HepG2 (cell line): Measurements from ENCODE around the gene PIM1. TPM values are rescaled to one million over a fixed set of nuclear protein-coding genes. Genes with fewer than 3 reads are reported as not detected.
A peak's percentile ranks its signal among the peaks of the same experiment; 100 is the strongest.

Experiments used
- AFF4 ChIP-seq: sonication (generic); formaldehyde crosslinking; IDR thresholded peaks from 2 replicates; pipeline ENCODE4 v1.4.0; 2020; ENCODE audit warnings: missing genetic modification reagents
- AGO2 ChIP-seq: fragments of 200-400 bp; formaldehyde crosslinking; optimal IDR thresholded peaks from 2 replicates; pipeline ENCODE3; 2017; ENCODE audit warnings: mild to moderate bottlenecking, low read depth, low read length, moderate library complexity
- AKAP8 ChIP-seq: sonication (generic); formaldehyde crosslinking; IDR thresholded peaks from 2 replicates; pipeline ENCODE4 v1.5.1; 2020; ENCODE audit warnings: mild to moderate bottlenecking, missing genetic modification reagents
- BORCS8-MEF2B ChIP-seq: sonication (generic); formaldehyde crosslinking; IDR thresholded peaks from 2 replicates; pipeline ENCODE4 v1.8.0; 2022; ENCODE audit warnings: mild to moderate bottlenecking, missing genetic modification reagents
- JARID2 ChIP-seq: sonication (generic); formaldehyde crosslinking; IDR thresholded peaks from 2 replicates; pipeline ENCODE4 v1.8.1; 2023; ENCODE audit warnings: missing genetic modification reagents, inconsistent platforms; ENCODE audit not compliant: insufficient replicate concordance
- KAT8 ChIP-seq: IDR thresholded peaks from 2 replicates; pipeline ENCODE4 v1.6.1; 2016; ENCODE audit warnings: missing genetic modification reagents, missing compliant biosample characterization
- NCOA2 ChIP-seq: sonication (generic); formaldehyde crosslinking; IDR thresholded peaks from 2 replicates; pipeline ENCODE4 v1.8.0; 2022; ENCODE audit warnings: inconsistent platforms
- SMYD3 ChIP-seq: sonication (generic); formaldehyde crosslinking; IDR thresholded peaks from 2 replicates; pipeline ENCODE4 v1.8.1; 2023; ENCODE audit warnings: mild to moderate bottlenecking, missing genetic modification reagents
- TBX3 ChIP-seq: fragments of 450-650 bp; IDR thresholded peaks from 2 replicates; pipeline ENCODE4 v1.6.1; 2017; ENCODE audit warnings: antibody characterized with exemption, mild to moderate bottlenecking, inconsistent platforms, borderline replicate concordance
- ZBTB25 ChIP-seq: IDR thresholded peaks from 2 replicates; pipeline ENCODE4 v1.6.1; 2018; ENCODE audit warnings: missing genetic modification reagents
- ZMYM3 ChIP-seq: sonication (generic); formaldehyde crosslinking; IDR thresholded peaks from 2 replicates; pipeline ENCODE4 v1.5.1; 2020; ENCODE audit warnings: mild to moderate bottlenecking, missing genetic modification reagents
- ZNF124 ChIP-seq: sonication (generic); formaldehyde crosslinking; IDR thresholded peaks from 2 replicates; pipeline ENCODE4 v1.4.0; 2020; ENCODE audit warnings: missing genetic modification reagents
- ZNF274 ChIP-seq: sonication (generic); formaldehyde crosslinking; IDR thresholded peaks from 2 replicates; pipeline ENCODE4 v1.5.1; 2020; ENCODE audit warnings: mild to moderate bottlenecking, missing genetic modification reagents
- ZNF33B ChIP-seq: sonication (generic); formaldehyde crosslinking; IDR thresholded peaks from 2 replicates; pipeline ENCODE4 v1.5.1; 2020; ENCODE audit warnings: mild to moderate bottlenecking, missing genetic modification reagents
- ZNF558 ChIP-seq: sonication (generic); formaldehyde crosslinking; IDR thresholded peaks from 2 replicates; pipeline ENCODE4 v1.9.0; 2022; ENCODE audit warnings: mild to moderate bottlenecking, missing genetic modification reagents, borderline replicate concordance
- ZNF569 ChIP-seq: sonication (generic); formaldehyde crosslinking; IDR thresholded peaks from 2 replicates; pipeline ENCODE4 v1.5.0; 2020; ENCODE audit warnings: mild to moderate bottlenecking, missing genetic modification reagents, moderate library complexity, borderline replicate concordance
- polyA plus RNA-seq, 8 experiments: library from polyadenylated mRNA; depleted of rRNA in 3 of 8; stranded (reverse) in 7 of 8; unstranded in 1 of 8; fragments of >200 nt; fragmentation: Illumina TruSeq in 4 of 8; extraction: Trizol in 4 of 8; gene quantifications; 2 replicates each; pipeline versions ENCODE4 v1.2.1 to v1.2.3, GENCODE V29; 2011 to 2016; ENCODE audit warnings: low read depth in 4 of 8, missing spikeins in 1 of 8, mixed read lengths in 1 of 8; ENCODE audit not compliant: insufficient read depth in 1 of 8
- total RNA-seq, 5 experiments: library from RNA; depleted of rRNA; stranded (reverse); fragments of >200 nt; fragmentation: Illumina TruSeq; extraction: Trizol; gene quantifications; 2 replicates each; pipeline ENCODE4 v1.2.3, GENCODE V29; 2016; ENCODE audit warnings: low read depth in 1 of 5
- TF ChIP-seq, protein P1 (sequence below): sonication (generic); formaldehyde crosslinking; IDR thresholded peaks from 2 replicates; pipeline ENCODE4 v1.9.0; 2022; ENCODE audit warnings: low read depth, missing genetic modification reagents
- TF ChIP-seq, protein P2 (sequence below): sonication (generic); formaldehyde crosslinking; IDR thresholded peaks from 2 replicates; pipeline ENCODE4 v1.5.0; 2020; ENCODE audit warnings: missing genetic modification reagents
- TF ChIP-seq, protein P3 (sequence below): IDR thresholded peaks from 2 replicates; pipeline ENCODE4 v1.6.1; 2012; ENCODE audit warnings: low read depth, low read length, improper control_type of control experiment

The PIM1 gene
- total and polyA plus RNA-seq, 2 of the 13 experiments (the other 11 are each of a cell fraction or from before 2014, with no cell fraction given), result 29.4 to 117 TPM

DNA sequence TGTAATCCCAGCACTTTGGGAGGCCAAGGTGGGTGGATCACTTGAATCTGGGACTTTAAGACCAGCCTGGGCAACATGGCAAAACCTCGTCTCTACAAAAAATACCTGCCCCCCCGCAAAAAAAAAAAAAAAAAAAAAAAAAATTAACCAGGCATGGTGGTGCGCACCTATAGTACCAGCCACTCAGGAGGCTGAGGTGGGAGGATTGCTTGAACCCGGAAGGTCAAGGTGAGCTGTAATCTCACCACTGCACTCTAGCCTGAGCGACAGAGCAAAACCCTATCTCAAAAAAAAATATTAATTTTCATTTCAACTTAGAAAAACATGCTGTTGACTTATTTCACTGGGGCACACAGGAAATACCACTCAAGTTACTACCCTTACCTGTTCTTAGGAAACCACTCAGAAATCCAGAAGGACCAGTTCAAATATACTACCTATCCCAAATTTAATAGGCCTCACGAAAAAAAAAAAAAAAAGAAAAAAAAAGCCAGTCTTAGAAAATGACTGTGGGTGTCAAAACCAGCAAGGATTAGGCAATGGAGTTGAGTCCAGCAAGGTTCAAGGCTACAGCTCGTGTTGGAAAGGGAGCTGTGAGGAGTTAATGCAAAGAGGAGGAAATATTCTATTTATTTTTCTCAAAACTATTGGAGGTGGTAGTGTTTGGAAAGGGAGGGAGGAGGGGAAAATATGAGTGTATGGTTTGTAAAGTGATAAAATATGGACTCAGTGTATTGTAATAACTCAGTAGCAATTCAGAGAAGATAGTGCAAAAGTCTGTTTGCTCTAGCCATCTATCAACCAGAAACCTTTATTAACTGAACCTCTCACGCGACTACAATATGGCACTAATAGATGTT is 33.9 kb upstream of the PIM1 start (continued):
- peak; percentile 75; the same call in 1 of the 2 replicates for TF ChIP-seq KAT8
- no peak for TF ChIP-seq AGO2
- no peak for TF ChIP-seq ZNF558 (CRISPR knock-in tag)
- TF ChIP-seq ZMYM3 (CRISPR knock-in tag), result peak; percentile 55; the same call in 1 of the 2 replicates
- TF ChIP-seq, protein P1, sequence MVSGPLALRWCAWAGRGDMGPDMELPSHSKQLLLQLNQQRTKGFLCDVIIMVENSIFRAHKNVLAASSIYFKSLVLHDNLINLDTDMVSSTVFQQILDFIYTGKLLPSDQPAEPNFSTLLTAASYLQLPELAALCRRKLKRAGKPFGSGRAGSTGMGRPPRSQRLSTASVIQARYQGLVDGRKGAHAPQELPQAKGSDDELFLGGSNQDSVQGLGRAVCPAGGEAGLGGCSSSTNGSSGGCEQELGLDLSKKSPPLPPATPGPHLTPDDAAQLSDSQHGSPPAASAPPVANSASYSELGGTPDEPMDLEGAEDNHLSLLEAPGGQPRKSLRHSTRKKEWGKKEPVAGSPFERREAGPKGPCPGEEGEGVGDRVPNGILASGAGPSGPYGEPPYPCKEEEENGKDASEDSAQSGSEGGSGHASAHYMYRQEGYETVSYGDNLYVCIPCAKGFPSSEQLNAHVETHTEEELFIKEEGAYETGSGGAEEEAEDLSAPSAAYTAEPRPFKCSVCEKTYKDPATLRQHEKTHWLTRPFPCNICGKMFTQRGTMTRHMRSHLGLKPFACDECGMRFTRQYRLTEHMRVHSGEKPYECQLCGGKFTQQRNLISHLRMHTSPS, result no peak
- TF ChIP-seq ZNF33B (CRISPR knock-in tag), result no peak
- TF ChIP-seq NCOA2 (CRISPR knock-in tag), result peak; percentile 93
- TF ChIP-seq JARID2 (CRISPR knock-in tag), result no peak
- no peak for TF ChIP-seq AKAP8 (CRISPR knock-in tag)
- TF ChIP-seq ZNF124, result peak; percentile 28; the same call in 1 of the 2 replicates
- TF ChIP-seq BORCS8-MEF2B, result no peak
- TF ChIP-seq TBX3, result peak; percentile 89; the same call in 1 of the 2 replicates
- TF ChIP-seq ZBTB25 (CRISPR knock-in tag), result peak; percentile 88
- TF ChIP-seq AFF4, result peak; percentile 55; the same call in 1 of the 2 replicates
- TF ChIP-seq, protein P2, sequence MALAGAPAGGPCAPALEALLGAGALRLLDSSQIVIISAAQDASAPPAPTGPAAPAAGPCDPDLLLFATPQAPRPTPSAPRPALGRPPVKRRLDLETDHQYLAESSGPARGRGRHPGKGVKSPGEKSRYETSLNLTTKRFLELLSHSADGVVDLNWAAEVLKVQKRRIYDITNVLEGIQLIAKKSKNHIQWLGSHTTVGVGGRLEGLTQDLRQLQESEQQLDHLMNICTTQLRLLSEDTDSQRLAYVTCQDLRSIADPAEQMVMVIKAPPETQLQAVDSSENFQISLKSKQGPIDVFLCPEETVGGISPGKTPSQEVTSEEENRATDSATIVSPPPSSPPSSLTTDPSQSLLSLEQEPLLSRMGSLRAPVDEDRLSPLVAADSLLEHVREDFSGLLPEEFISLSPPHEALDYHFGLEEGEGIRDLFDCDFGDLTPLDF, result peak; percentile 52; the same call in 1 of the 2 replicates
- no peak for TF ChIP-seq ZNF274 (CRISPR knock-in tag)
- TF ChIP-seq SMYD3 (CRISPR knock-in tag), result peak; percentile 81; the same call in 1 of the 2 replicates
- no peak for TF ChIP-seq ZNF569 (CRISPR knock-in tag)
- TF ChIP-seq, protein P3, sequence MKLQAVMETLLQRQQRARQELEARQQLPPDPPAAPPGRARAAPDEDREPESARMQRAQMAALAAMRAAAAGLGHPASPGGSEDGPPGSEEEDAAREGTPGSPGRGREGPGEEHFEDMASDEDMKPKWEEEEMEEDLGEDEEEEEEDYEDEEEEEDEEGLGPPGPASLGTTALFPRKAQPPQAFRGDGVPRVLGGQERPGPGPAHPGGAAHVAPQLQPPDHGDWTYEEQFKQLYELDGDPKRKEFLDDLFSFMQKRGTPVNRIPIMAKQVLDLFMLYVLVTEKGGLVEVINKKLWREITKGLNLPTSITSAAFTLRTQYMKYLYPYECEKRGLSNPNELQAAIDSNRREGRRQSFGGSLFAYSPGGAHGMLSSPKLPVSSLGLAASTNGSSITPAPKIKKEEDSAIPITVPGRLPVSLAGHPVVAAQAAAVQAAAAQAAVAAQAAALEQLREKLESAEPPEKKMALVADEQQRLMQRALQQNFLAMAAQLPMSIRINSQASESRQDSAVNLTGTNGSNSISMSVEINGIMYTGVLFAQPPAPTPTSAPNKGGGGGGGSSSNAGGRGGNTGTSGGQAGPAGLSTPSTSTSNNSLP, result peak; percentile 53; the same call in 1 of the 2 replicates
